ENCODE results near the gene KIF26B. TPM values are rescaled to one million over a fixed set of nuclear protein-coding genes. Genes with fewer than 3 reads are reported as not detected.

Gene KIF26B
- total and polyA plus RNA-seq, 2 of the 4 experiments (the other 2 are of a cell fraction): 0.53 to 0.54 TPM

DNA sequence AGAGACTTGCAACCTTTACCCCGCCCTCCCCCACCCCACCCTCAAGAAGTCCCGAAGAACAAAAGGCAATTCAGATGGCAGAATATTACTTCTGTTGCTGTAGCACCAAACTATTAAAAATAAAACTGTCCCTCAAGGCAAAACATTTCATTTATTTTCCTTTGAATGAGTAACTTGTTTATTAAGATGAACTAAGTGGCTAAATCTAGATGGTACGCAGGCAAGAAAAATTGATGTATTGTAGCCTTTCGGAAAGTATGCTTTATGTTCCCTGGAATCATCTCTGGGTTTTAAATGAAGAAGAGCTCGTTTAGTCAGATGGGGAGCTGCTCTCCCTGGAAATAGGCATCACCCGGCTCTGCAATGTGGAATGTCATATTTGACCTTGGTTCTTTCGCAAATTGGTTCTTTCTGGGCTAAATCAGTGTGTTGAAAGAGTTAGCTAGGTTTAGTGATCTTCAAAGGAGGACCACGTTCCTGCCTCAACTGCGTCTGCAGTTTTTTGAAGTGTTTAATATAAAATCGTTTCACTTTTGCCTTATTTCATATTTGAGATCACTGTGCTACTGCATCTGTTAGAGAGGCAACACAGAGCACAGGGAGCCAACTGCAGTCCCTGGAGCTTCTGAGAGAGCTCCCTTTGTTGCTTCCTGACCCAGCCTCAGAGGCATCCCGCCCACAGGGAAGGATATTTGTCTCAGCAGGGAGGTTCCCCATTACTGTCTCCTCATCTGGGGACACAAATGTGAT is 61.8 kb downstream of the KIF26B start:
- intact Hi-C loops (cut with micrococcal nuclease): no loop called here
- no peak overlapping the region for H3K18ac ChIP-seq (ENCODE audit: low read depth, low read length)
- H2AK9ac ChIP-seq (replicated peaks; ENCODE audit: low read depth, low read length, poor library complexity): no peak overlapping the region
- H3K27me3 ChIP-seq (ENCODE audit: control insufficient read depth, insufficient read depth, low read length): no peaks in the 10 kb centered on the region
- no peak overlapping the region for H2BK120ac ChIP-seq (ENCODE audit: low read depth, low read length)
- H3K4me3 ChIP-seq (ENCODE audit: insufficient read depth, low read depth, low read length): no peak overlapping the region
- H2BK15ac ChIP-seq (ENCODE audit: low read depth, low read length): no peak overlapping the region
- H4K8ac ChIP-seq (ENCODE audit: low read depth in 2 of 2, low read length in 2 of 2): no peak overlapping the region
- no TSS peak for BruUV-seq (replicated peaks)
- dilution Hi-C loops (cut with HindIII; ENCODE audit: low sequenced_read_pairs, unreplicated experiment): no loop called here
- H2BK5ac ChIP-seq (ENCODE audit: low read depth, low read length, poor library complexity, severe bottlenecking): no peak overlapping the region
- no peak overlapping the region for H4K91ac ChIP-seq (ENCODE audit: insufficient read depth, low read depth, low read length)
- H2BK20ac ChIP-seq (ENCODE audit: low read depth, low read length): no peak overlapping the region
- ATAC-seq (ENCODE audit: low read depth) (no peak), DNase-seq (no peak)
- no peak overlapping the region for H2AFZ ChIP-seq (replicated peaks; ENCODE audit: low read length, poor library complexity)
- no peaks in the 10 kb centered on the region for H3K9me3 ChIP-seq (ENCODE audit: control insufficient read depth, insufficient read depth, low read length)
- 78% methylated on average over 4 of the region's 11 CpGs; no CpG with 5 or more reads in 1 of the 2 experiments for WGBS, 2 experiments (ENCODE audit: extremely low coverage in 2 of 2, insufficient read length in 1 of 2)
- no peaks in the 10 kb centered on the region for H3K36me3 ChIP-seq (ENCODE audit: control insufficient read depth, insufficient read depth, low read length)
- no peak overlapping the region for H3K56ac ChIP-seq (ENCODE audit: extremely low read depth, insufficient read depth, low read length)
- no peak overlapping the region for H3K14ac ChIP-seq (replicated peaks; ENCODE audit: low read depth, low read length)
- no peak overlapping the region for H3K9ac ChIP-seq (ENCODE audit: low read depth, low read length)
- ChIA-PET CTCF (no interaction called here), POLR2A (ENCODE audit: unreplicated experiment) (no interaction called here)
- 0 out of 2 replicates have a peak, but pooled peaks cover 2% of the 10 kb centered on the region for H3K9me1 ChIP-seq (ENCODE audit: insufficient read depth, low read length)
- no peak overlapping the region for H3K4ac ChIP-seq (ENCODE audit: low read depth, low read length)
- H4K20me1 ChIP-seq (ENCODE audit: insufficient read depth, low read length): no peaks in the 10 kb centered on the region; the same call in 1 of the 2 replicates
- H4K5ac ChIP-seq (ENCODE audit: low read depth, low read length): no peak overlapping the region
- no peak for TF ChIP-seq ELK1 (IDR thresholded peaks at IDR 0.05; ENCODE audit: borderline replicate concordance, low read depth, low read length)
- no peak for TF ChIP-seq RCOR1 (IDR thresholded peaks at IDR 0.05; ENCODE audit: insufficient replicate concordance, low read length)
- TF ChIP-seq POLR2A (IDR thresholded peaks at IDR 0.05; ENCODE audit: low read depth, low read length): no peak
- TF ChIP-seq, protein P1, sequence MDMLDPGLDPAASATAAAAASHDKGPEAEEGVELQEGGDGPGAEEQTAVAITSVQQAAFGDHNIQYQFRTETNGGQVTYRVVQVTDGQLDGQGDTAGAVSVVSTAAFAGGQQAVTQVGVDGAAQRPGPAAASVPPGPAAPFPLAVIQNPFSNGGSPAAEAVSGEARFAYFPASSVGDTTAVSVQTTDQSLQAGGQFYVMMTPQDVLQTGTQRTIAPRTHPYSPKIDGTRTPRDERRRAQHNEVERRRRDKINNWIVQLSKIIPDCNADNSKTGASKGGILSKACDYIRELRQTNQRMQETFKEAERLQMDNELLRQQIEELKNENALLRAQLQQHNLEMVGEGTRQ (IDR thresholded peaks at IDR 0.05; ENCODE audit: low read depth, low read length): no peak
- no peak for TF ChIP-seq MAFK (IDR thresholded peaks at IDR 0.05; ENCODE audit: low read depth, low read length)
- TF ChIP-seq MXI1 (IDR thresholded peaks at IDR 0.05; ENCODE audit: borderline replicate concordance, low read depth, low read length): no peak
- no peak for TF ChIP-seq SMC3 (IDR thresholded peaks at IDR 0.05; ENCODE audit: low read depth, low read length)
- no peak overlapping the region for H3K4me2 ChIP-seq (ENCODE audit: low read depth, low read length)
- 0 out of 4 replicates have a peak, but pooled peaks cover 0 to 4% of the 10 kb centered on the region in 2 experiments for H3K79me1 ChIP-seq (ENCODE audit: low read depth in 1 of 2, low read length in 2 of 2)
- peaks cover 3% of the 10 kb centered on the region; the same call in 1 of the 2 replicates for H3K4me1 ChIP-seq (ENCODE audit: control insufficient read depth, insufficient read depth, low read length)
- in situ Hi-C loops (cut with MboI; ENCODE audit: low sequenced_read_pairs): no loop called here
- H3K23ac ChIP-seq (ENCODE audit: low read depth, low read length): no peak overlapping the region
- no peak overlapping the region for H3K27ac ChIP-seq (ENCODE audit: insufficient read depth, low read length)
- no peak overlapping the region for H2AK5ac ChIP-seq (ENCODE audit: low read depth, low read length)

Measured in IMR-90 (cell line).